Large intestine (tissue), 3 donors: ENCODE results near the gene FAM72A. TPM values are rescaled to one million over a fixed set of nuclear protein-coding genes. Genes with fewer than 3 reads are reported as not detected.
A peak's percentile ranks its signal among the peaks of the same experiment; 100 is the strongest.
"Not testable (repeated sequence)": the region's sequence is repeated elsewhere in the genome, so short reads cannot be mapped to it uniquely, and the experiment has no call there.

Experiments
- DNase-seq, 2 donors: peaks; one replicate each; pipeline versions ENCODE4 v3.0.0 to v3.0.0-alpha.2; 2013
- H3K27ac ChIP-seq: one replicate; pipeline ENCODE4 v1.5.1; 2013; ENCODE audit warnings: low read length
- H3K27me3 ChIP-seq: 2 replicates; pipeline ENCODE4 v1.6.1; 2013; ENCODE audit warnings: low read length; ENCODE audit not compliant: control insufficient read depth, insufficient read depth
- H3K36me3 ChIP-seq: 2 replicates; pipeline ENCODE4 v1.6.1; 2013; ENCODE audit warnings: low read length; ENCODE audit not compliant: control insufficient read depth, insufficient read depth
- H3K4me1 ChIP-seq: one replicate; pipeline ENCODE4 v1.6.1; 2013; ENCODE audit warnings: low read length; ENCODE audit not compliant: control insufficient read depth, insufficient read depth
- H3K4me3 ChIP-seq: one replicate; pipeline ENCODE4 v1.5.1; 2013; ENCODE audit warnings: low read length
- H3K9me3 ChIP-seq: one replicate; pipeline ENCODE4 v1.6.1; 2013; ENCODE audit warnings: mild to moderate bottlenecking, low read depth, low read length, moderate library complexity; ENCODE audit not compliant: control insufficient read depth
- WGBS: methylation state at CpG from one replicate; pipeline ENCODE4 v1.1.5; 2013; ENCODE audit warnings: low lambda C conversion rate; ENCODE audit not compliant: insufficient coverage; 5-methylcytosine and 5-hydroxymethylcytosine counted together
- polyA plus RNA-seq: library from polyadenylated mRNA; unstranded; fragments of 120-200 nt; gene quantifications from one replicate; pipeline ENCODE4 v1.2.1, GENCODE V29; 2013

The FAM72A gene
- polyA plus RNA-seq, 1 donor = 3.3 TPM

- H3K27ac ChIP-seq, H3K9me3 ChIP-seq, H3K4me1 ChIP-seq, H3K36me3 ChIP-seq, H3K4me3 ChIP-seq, H3K27me3 ChIP-seq: not testable (repeated sequence)
- WGBS = no CpG with 5 or more reads among the region's 9 CpGs
- peak in 1 of 2 donors; percentile 5 for DNase-seq
Measured at GRCh38 chr1:206231989-206232388, 29.4 kb upstream of the FAM72A start.

- not testable (repeated sequence) for H3K27ac ChIP-seq, H3K4me1 ChIP-seq, H3K27me3 ChIP-seq, H3K4me3 ChIP-seq, DNase-seq, H3K9me3 ChIP-seq, H3K36me3 ChIP-seq
- no CpG with 5 or more reads among the region's 2 CpGs for WGBS
Measured at GRCh38 chr1:206229286-206229685, 26.6 kb upstream of the FAM72A start.

- WGBS = no CpG with 5 or more reads among the region's 5 CpGs
- not testable (repeated sequence) for H3K27ac ChIP-seq, DNase-seq, H3K27me3 ChIP-seq, H3K4me3 ChIP-seq, H3K9me3 ChIP-seq, H3K36me3 ChIP-seq, H3K4me1 ChIP-seq
Measured at GRCh38 chr1:206226886-206227285, 24.2 kb upstream of the FAM72A start.

- H3K36me3 ChIP-seq, H3K9me3 ChIP-seq, DNase-seq, H3K4me1 ChIP-seq, H3K27me3 ChIP-seq, H3K27ac ChIP-seq, H3K4me3 ChIP-seq: not testable (repeated sequence)
- WGBS = no CpG with 5 or more reads among the region's 4 CpGs
Measured at GRCh38 chr1:206225386-206225785, 22.7 kb upstream of the FAM72A start.

- H3K4me3 ChIP-seq, DNase-seq, H3K36me3 ChIP-seq, H3K27ac ChIP-seq, H3K9me3 ChIP-seq, H3K4me1 ChIP-seq, H3K27me3 ChIP-seq: not testable (repeated sequence)
- no CpG with 5 or more reads among the region's 6 CpGs for WGBS
Measured at GRCh38 chr1:206224190-206224776, 21.6 kb upstream of the FAM72A start.

GRCh38 chr1:206221585-206221984 lies 18.9 kb upstream of the FAM72A start:
- H3K4me1 ChIP-seq, DNase-seq, H3K36me3 ChIP-seq, H3K27ac ChIP-seq, H3K4me3 ChIP-seq, H3K27me3 ChIP-seq, H3K9me3 ChIP-seq: not testable (repeated sequence)
- WGBS = no CpG with 5 or more reads among the region's 4 CpGs

GRCh38 chr1:206220332-206221000 lies 17.8 kb upstream of the FAM72A start:
- DNase-seq, H3K36me3 ChIP-seq, H3K27ac ChIP-seq, H3K9me3 ChIP-seq, H3K4me1 ChIP-seq, H3K27me3 ChIP-seq, H3K4me3 ChIP-seq: not testable (repeated sequence)
- no CpG with 5 or more reads among the region's 4 CpGs for WGBS

- not testable (repeated sequence) for H3K27ac ChIP-seq, DNase-seq, H3K4me3 ChIP-seq, H3K9me3 ChIP-seq, H3K4me1 ChIP-seq, H3K36me3 ChIP-seq, H3K27me3 ChIP-seq
- WGBS = no CpG with 5 or more reads among the region's 13 CpGs
Measured at GRCh38 chr1:206219514-206220331, 17.1 kb upstream of the FAM72A start.

GRCh38 chr1:206218765-206219164 lies 16.1 kb upstream of the FAM72A start:
- H3K9me3 ChIP-seq, H3K27me3 ChIP-seq: not testable (repeated sequence)
- WGBS = no CpG with 5 or more reads among the region's 2 CpGs

GRCh38 chr1:206218285-206218684 lies 15.6 kb upstream of the FAM72A start:
- not testable (repeated sequence) for H3K27me3 ChIP-seq, DNase-seq, H3K4me3 ChIP-seq, H3K4me1 ChIP-seq, H3K27ac ChIP-seq, H3K36me3 ChIP-seq, H3K9me3 ChIP-seq
- no CpG with 5 or more reads among the region's 3 CpGs for WGBS

More at GRCh38 chr1:206218765-206219164, 16.1 kb upstream of the FAM72A start:
- H3K4me1 ChIP-seq, H3K4me3 ChIP-seq, DNase-seq, H3K27ac ChIP-seq, H3K36me3 ChIP-seq: not testable (repeated sequence)
